ENCODE results near the gene ZNF296. TPM values are rescaled to one million over a fixed set of nuclear protein-coding genes. Genes with fewer than 3 reads are reported as not detected.

ZNF296 gene
- total RNA-seq, 2 donors from 2014 or later = 0.26 TPM; not detected in 1

GRCh38 chr19:45045671-45046353, 30.5 kb downstream of the ZNF296 start:
- peaks cover 0 to 6% of the 10 kb centered on the region in 2 donors for H3K36me3 ChIP-seq (replicated peaks in 1 of 2; ENCODE audit: insufficient read depth in 1 of 2, low read depth in 2 of 2)

GRCh38 chr19:45041125-45041524, 35.2 kb downstream of the ZNF296 start:
- peaks cover 48% of the 10 kb centered on the region for H3K4me1 ChIP-seq
- intact Hi-C loops (cut with DNase I) = no loop called here
- WGBS, 2 donors = 71 to 90% methylated on average over 6 of the region's 6 CpGs
- ATAC-seq (no peak), DNase-seq (no peak)
- TF ChIP-seq, protein P1, sequence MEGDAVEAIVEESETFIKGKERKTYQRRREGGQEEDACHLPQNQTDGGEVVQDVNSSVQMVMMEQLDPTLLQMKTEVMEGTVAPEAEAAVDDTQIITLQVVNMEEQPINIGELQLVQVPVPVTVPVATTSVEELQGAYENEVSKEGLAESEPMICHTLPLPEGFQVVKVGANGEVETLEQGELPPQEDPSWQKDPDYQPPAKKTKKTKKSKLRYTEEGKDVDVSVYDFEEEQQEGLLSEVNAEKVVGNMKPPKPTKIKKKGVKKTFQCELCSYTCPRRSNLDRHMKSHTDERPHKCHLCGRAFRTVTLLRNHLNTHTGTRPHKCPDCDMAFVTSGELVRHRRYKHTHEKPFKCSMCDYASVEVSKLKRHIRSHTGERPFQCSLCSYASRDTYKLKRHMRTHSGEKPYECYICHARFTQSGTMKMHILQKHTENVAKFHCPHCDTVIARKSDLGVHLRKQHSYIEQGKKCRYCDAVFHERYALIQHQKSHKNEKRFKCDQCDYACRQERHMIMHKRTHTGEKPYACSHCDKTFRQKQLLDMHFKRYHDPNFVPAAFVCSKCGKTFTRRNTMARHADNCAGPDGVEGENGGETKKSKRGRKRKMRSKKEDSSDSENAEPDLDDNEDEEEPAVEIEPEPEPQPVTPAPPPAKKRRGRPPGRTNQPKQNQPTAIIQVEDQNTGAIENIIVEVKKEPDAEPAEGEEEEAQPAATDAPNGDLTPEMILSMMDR (IDR thresholded peaks at IDR 0.05) = no peak
- TF ChIP-seq POLR2A (IDR thresholded peaks at IDR 0.05) = no peak
- H3K27me3 ChIP-seq = no peaks in the 10 kb centered on the region
- H3K4me3 ChIP-seq = no peak overlapping the region
- peaks cover 0 to 9% of the 10 kb centered on the region in 2 donors for H3K36me3 ChIP-seq (replicated peaks in 1 of 2; ENCODE audit: insufficient read depth in 1 of 2, low read depth in 2 of 2)
- no peak overlapping the region for H3K27ac ChIP-seq
- H3K9me3 ChIP-seq = no peaks in the 10 kb centered on the region

More at GRCh38 chr19:45045671-45046353, 30.5 kb downstream of the ZNF296 start:
- 37 to 47% methylated on average over 5 to 14 of the region's 14 CpGs for WGBS, 2 donors
- Histone ChIP-seq H3K27ac (peak overlapping the region in 2 of 4 donors; percentile 42 to 60), H3K4me1 (peaks cover 66% of the 10 kb centered on the region), H3K27me3 (no peaks in the 10 kb centered on the region), H3K9me3 (no peaks in the 10 kb centered on the region), H3K4me3 (no peak overlapping the region)
- DNase-seq = peak in 3 of 4 donors; percentile 35 to 61 (median 50)
- intact Hi-C loops (cut with DNase I) = no loop called here
- TF ChIP-seq, protein P1 (IDR thresholded peaks at IDR 0.05) = no peak
- TF ChIP-seq POLR2A (IDR thresholded peaks at IDR 0.05) = no peak
- peak; percentile 72 for ATAC-seq

- DNase-seq = peak in 1 of 4 donors; percentile 43
- Histone ChIP-seq H3K9me3 (no peaks in the 10 kb centered on the region), H3K27me3 (no peaks in the 10 kb centered on the region), H3K27ac (peak overlapping the region in 3 of 4 donors; percentile 83 to 99 (median 98)), H3K4me3 (peak overlapping the region in 1 of 2 donors; percentile 83), H3K36me3 (replicated peaks in 1 of 2; ENCODE audit: insufficient read depth in 1 of 2, low read depth in 2 of 2) (peaks cover 0 to 9% of the 10 kb centered on the region in 2 donors), H3K4me1 (peaks cover 39% of the 10 kb centered on the region)
- intact Hi-C loops (cut with DNase I) = no loop called here
- TF ChIP-seq, protein P1 (IDR thresholded peaks at IDR 0.05) = no peak
- peak in 1 of 3 donors; percentile 19 for TF ChIP-seq POLR2A (IDR thresholded peaks at IDR 0.05)
- WGBS, 2 donors = 64 to 79% methylated on average over 19 of the region's 19 CpGs
- no peak for ATAC-seq
These were observed 36.1 kb downstream of the ZNF296 start for GRCh38 chr19:45040059-45040771.

- H3K4me1 ChIP-seq = peaks cover 32% of the 10 kb centered on the region
- TF ChIP-seq, protein P1 (IDR thresholded peaks at IDR 0.05) = no peak
- peak; percentile 73 to 97 (median 92) for TF ChIP-seq POLR2A (IDR thresholded peaks at IDR 0.05)
- H3K27ac ChIP-seq = peak within 1 kb of the TSS; percentile 77 to 99 (median 90)
- ATAC-seq (peak; percentile 96), DNase-seq (peak; percentile 91 to 92 (median 91))
- peak within 1 kb of the TSS; percentile 74 to 83 for H3K4me3 ChIP-seq
- peaks cover 0 to 12% of the 10 kb centered on the region in 2 donors for H3K36me3 ChIP-seq (replicated peaks in 1 of 2; ENCODE audit: insufficient read depth in 1 of 2, low read depth in 2 of 2)
- no peaks in the 10 kb centered on the region for H3K27me3 ChIP-seq
- no peaks in the 10 kb centered on the region for H3K9me3 ChIP-seq
- 2% methylated on average over 60 to 62 of the region's 62 CpGs for WGBS, 2 donors
- intact Hi-C loops (cut with DNase I) = no loop called here
These were observed 37.1 kb downstream of the ZNF296 start, which contains the start of gene CLASRP for GRCh38 chr19:45038931-45039893. Gene CLASRP (plus strand): TSS chr19:45039045. CDS start chr19:45040213, 1,168 bp downstream.

Measured in body of pancreas (tissue), 4 donors.